DOHH2 (cell line): ENCODE measurements around the gene ITGAX.

Experiments used
- EZH2phosphoT487 ChIP-seq: fragments of 200-600 bp; sonication (generic); IDR thresholded peaks from 2 replicates; pipeline ENCODE4 v1.6.1; 2017; ENCODE audit warnings: borderline replicate concordance, mild to moderate bottlenecking, antibody characterized with exemption, low read length, moderate library complexity, mixed read lengths
- TF ChIP-seq, protein P1 (sequence below): fragments of 200-600 bp; sonication (generic); IDR thresholded peaks from one replicate; pipeline ENCODE4 v1.5.1; 2014; ENCODE audit warnings: antibody characterized with exemption, mild to moderate bottlenecking, low read depth, low read length; ENCODE audit not compliant: poor library complexity, severe bottlenecking

DNA sequence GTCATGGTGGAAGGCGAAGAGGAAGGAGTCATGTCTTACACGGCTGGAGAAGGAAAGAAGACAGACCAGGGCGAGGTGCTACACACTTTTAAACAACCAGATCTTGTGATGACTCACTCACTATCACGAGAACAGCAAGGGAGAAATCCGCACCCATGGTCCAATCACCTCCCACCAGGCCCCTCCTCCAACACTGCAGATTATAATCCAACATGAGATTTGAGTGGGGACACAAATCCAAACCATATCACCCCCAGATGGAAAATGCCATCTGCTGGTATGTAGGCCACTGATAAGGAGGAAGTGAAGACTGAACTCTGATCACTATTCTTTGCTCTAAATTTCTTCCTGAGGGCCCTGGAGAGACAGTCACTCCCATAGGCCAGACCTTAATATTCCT lies 7.5 kb upstream of the ITGAX start:
- TF ChIP-seq, protein P1, sequence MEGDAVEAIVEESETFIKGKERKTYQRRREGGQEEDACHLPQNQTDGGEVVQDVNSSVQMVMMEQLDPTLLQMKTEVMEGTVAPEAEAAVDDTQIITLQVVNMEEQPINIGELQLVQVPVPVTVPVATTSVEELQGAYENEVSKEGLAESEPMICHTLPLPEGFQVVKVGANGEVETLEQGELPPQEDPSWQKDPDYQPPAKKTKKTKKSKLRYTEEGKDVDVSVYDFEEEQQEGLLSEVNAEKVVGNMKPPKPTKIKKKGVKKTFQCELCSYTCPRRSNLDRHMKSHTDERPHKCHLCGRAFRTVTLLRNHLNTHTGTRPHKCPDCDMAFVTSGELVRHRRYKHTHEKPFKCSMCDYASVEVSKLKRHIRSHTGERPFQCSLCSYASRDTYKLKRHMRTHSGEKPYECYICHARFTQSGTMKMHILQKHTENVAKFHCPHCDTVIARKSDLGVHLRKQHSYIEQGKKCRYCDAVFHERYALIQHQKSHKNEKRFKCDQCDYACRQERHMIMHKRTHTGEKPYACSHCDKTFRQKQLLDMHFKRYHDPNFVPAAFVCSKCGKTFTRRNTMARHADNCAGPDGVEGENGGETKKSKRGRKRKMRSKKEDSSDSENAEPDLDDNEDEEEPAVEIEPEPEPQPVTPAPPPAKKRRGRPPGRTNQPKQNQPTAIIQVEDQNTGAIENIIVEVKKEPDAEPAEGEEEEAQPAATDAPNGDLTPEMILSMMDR, result no peak
- no peak for TF ChIP-seq EZH2phosphoT487
